Fibroblast of the aortic adventitia (primary cell): ENCODE measurements around the gene MRPL41. TPM values are rescaled to one million over a fixed set of nuclear protein-coding genes. Genes with fewer than 3 reads are reported as not detected.
"Not testable (repeated sequence)": the region's sequence is repeated elsewhere in the genome, so short reads cannot be mapped to it uniquely, and the experiment has no call there.

Source experiments
- DNase-seq: peaks from one replicate; pipeline ENCODE4 v3.0.0-alpha.2; 2010; ENCODE audit warnings: low read depth
- H3K4me3 ChIP-seq: 2 replicates; pipeline ENCODE4 v1.5.1; 2011; ENCODE audit warnings: low read depth, mild to moderate bottlenecking, control low read depth, low read length, moderate library complexity
- total RNA-seq: library from RNA; depleted of rRNA; stranded (reverse); fragments of >200 nt; gene quantifications from 2 replicates; pipeline ENCODE4 v1.2.3, GENCODE V29; 2012; ENCODE audit warnings: low replicate concordance
- TF ChIP-seq, protein P1 (sequence below): IDR thresholded peaks from 2 replicates; pipeline ENCODE4 v1.5.1; 2011; ENCODE audit warnings: mild to moderate bottlenecking, low read length, control low read depth, inconsistent platforms; ENCODE audit not compliant: insufficient read depth

The MRPL41 gene
- total RNA-seq, 1 donor, result 27.7 TPM

GRCh38 chr9:137558127-137558526, 6.4 kb downstream of the MRPL41 start:
- no peak for DNase-seq
- TF ChIP-seq, protein P1, sequence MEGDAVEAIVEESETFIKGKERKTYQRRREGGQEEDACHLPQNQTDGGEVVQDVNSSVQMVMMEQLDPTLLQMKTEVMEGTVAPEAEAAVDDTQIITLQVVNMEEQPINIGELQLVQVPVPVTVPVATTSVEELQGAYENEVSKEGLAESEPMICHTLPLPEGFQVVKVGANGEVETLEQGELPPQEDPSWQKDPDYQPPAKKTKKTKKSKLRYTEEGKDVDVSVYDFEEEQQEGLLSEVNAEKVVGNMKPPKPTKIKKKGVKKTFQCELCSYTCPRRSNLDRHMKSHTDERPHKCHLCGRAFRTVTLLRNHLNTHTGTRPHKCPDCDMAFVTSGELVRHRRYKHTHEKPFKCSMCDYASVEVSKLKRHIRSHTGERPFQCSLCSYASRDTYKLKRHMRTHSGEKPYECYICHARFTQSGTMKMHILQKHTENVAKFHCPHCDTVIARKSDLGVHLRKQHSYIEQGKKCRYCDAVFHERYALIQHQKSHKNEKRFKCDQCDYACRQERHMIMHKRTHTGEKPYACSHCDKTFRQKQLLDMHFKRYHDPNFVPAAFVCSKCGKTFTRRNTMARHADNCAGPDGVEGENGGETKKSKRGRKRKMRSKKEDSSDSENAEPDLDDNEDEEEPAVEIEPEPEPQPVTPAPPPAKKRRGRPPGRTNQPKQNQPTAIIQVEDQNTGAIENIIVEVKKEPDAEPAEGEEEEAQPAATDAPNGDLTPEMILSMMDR, result no peak

DNA sequence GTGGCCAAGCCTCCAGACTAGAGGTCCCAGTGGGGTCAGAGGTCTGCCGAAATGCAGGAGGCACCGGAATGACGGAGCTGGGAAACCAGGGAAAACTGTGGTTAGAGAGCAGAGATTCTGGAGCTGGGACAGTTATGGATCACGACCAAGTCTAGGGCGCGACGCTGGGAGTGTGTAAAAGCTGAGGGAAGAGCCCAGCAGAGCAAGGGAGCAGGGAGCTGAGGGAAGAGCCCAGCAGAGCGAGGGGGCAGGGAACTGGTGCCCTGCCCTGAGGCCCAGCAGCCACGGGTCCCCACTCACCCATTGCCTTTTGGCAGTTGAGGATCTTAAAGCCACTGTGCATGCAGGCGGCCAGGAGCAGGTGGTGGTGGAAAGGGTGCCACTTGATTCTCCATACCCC, 12.5 kb downstream of the MRPL41 start:
- TF ChIP-seq, protein P1, result no peak
- no peak for DNase-seq
- no peak overlapping the region for H3K4me3 ChIP-seq

More at GRCh38 chr9:137558127-137558526, 6.4 kb downstream of the MRPL41 start:
- no peak overlapping the region for H3K4me3 ChIP-seq

DNA sequence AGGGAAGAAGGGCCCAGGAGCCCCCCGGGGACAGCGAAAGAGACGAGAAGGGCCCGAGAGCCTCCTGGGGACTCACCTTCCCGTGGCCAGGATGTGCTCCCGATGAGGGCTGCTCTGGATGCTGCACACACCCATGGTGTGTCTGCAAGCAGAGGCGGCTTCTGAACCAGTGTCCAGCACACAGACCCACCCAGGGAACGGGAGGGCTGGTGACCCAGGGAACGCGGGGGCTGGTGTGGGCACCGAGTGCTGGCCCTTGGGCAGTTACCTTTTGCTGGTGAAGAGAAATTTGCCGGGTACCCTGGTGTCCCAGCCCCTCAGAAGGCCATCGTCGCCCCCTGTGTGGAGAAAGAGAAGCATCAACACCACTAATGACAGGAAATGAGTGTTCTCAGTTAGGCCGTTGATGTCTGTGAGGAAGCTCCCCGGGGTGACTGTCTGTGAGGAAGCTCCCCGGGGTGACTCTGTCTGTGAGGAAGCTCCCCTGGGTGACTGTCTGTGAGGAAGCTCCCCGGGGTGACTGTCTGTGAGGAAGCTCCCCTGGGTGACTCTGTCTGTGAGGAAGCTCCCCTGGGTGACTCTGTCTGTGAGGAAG, 13.2 kb downstream of the MRPL41 start:
- TF ChIP-seq, protein P1, result no peak
- DNase-seq, result no peak
- H3K4me3 ChIP-seq, result no peak overlapping the region

- H3K4me3 ChIP-seq, DNase-seq: not testable (repeated sequence)
Measured at GRCh38 chr9:137568445-137568844, 16.8 kb downstream of the MRPL41 start.

DNA sequence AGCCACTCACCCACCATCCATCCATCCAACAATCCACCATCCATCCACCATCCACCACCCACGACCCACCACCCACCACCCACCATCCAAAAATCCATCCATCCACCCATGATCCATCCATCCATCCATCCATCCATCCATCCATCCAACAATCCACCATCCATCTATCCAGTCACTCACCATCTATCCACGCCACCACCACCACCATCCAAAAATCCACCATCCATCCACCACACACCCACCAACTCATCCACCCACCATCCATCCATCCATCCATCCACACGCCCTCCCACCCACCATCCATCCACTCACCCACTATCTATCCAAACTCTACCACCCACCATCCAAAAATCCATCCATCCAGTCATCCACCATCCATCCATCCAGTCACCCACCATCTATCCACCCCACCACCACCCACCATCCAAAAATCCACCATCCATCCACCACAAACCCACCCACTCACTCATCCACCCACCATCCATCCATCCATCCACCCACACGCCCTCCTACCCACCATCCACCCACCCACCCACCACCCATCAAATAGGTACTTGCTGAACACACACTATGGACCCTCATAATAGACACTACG, 18.0 kb downstream of the MRPL41 start:
- H3K4me3 ChIP-seq, result no peak overlapping the region
- TF ChIP-seq, protein P1, result no peak
- DNase-seq, result no peak

- no peak for DNase-seq
- TF ChIP-seq, protein P1, result no peak
Measured at GRCh38 chr9:137570566-137570965, 18.9 kb downstream of the MRPL41 start.

DNA sequence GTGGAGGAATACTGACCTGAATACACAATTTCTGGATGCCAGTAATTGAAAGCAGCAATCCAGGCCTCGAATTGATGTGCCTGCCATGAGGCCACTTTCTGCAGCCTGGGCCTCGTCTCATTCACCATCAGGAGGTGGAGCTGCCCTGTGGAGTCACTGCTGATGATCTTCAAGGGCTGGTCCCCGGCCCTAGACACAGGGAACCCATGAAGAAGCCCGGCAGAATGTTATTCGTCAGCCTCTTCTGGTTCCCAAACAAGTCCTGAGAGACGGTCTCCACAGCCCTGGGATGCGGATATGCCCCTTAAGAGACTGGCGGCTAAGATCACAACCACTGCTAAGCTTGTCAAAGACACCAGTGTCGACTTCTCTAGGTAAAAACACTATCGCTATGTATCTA, 22.5 kb downstream of the MRPL41 start:
- no peak for DNase-seq
- H3K4me3 ChIP-seq, result no peak overlapping the region
- TF ChIP-seq, protein P1, result no peak

More at GRCh38 chr9:137570566-137570965, 18.9 kb downstream of the MRPL41 start:
- no peak overlapping the region for H3K4me3 ChIP-seq
